Measurements from ENCODE around the gene LMNB1.

LMNB1 gene

DNA sequence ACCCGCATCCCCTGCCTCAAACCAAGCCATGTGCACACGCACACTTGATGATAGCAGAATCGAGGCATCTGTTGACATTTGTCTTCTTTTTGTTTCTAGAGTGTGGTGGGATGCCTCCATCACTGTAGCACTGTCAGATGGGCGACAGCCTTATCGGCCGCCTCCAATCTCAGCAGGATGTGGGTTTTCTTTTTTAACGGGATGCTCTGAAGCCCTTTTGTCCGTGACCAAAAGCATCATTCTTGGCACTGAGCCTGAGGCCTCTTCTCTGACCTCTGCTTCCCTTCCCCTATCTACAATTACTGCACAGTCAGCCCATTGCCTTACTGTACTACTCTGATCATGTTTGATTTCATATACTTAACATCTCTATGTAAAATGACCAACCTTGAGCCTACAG, 78.3 kb downstream of the LMNB1 start:
- DNase-seq (ENCODE audit: low read depth in 2 of 2): no peak

DNA sequence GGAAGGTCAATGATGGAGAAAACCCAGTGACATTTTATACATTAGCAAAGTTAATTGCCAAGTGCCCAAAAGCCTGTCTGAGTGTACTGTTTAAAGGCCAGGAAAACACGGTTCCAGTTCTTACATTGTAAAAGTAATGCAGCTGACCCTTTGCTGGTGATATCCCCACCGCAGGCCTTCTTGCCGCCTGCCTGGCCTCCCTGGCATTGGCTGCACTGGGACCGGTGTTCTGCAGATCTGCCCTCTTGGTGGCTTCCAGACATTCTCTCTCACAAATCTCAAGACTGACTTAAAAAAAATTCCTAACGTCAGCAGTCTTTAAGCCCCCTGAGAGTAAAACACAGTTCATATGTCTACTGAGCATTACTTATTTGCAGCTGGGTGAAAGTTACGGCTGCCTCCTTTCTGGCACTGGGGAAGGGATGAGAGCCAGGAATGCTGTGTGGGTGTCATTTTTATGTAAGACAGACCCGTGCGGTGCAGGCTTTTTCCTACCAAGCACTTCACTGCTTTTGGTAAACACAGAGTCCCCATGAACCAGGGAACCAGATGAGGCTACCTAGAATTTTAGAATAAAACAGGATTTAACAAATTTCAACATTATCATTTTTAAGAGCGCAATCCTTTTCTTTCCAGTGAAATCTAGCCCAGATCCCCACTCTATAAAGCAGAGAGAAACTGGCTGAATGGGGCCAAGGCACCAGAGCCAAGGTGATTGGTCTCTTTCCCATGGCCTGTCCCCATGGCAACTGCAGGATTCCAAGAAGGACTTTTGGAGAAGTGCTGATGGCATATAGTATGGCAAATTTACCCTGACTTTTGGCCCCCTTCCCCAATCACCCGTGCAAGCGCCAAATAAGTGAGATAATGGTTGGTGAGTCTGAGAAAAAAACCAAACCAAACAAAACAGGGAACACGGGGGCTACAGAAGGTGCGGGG, 80.8 kb downstream of the LMNB1 start:
- DNase-seq (ENCODE audit: low read depth in 2 of 2): no peak

DNA sequence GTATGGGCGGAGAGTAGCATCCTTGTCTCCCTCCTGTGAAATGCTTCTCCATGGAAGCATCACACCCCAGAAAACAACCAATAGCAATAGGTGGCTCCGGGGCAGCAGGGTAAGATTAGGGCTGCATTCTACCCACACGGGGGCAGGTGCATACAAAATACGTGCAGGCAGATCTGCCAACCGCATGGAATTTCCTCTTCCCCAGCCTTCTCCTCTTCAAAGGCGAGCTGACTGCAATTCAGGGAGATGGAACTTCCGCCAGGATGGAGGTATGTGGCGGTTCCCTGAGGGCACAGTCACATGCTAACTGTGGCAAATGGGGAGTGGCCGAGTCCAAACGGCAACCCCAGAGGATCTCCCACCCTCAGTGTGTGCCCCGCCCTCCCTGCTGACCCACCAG, 81.5 kb downstream of the LMNB1 start:
- no peak for DNase-seq (ENCODE audit: low read depth in 2 of 2)

DNA sequence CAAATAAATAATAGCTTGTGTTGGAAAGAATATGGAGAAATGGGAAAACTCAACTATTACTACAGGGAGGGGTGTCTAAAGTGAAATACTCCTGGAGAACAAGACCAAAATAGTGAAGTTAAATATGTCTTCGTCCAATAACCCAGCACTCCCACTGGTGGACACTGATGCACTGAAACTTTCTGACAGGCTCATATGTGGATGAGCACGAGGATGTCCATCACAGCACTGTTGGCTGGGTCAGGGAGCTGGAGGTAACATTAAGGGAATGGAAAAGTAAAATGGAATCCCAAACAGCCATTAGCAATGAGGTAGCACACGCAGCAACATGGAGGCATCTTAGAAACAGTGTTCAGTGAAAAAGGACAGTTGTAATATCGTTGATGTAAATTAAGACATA, 86.5 kb downstream of the LMNB1 start:
- DNase-seq (ENCODE audit: low read depth in 2 of 2): no peak

DNA sequence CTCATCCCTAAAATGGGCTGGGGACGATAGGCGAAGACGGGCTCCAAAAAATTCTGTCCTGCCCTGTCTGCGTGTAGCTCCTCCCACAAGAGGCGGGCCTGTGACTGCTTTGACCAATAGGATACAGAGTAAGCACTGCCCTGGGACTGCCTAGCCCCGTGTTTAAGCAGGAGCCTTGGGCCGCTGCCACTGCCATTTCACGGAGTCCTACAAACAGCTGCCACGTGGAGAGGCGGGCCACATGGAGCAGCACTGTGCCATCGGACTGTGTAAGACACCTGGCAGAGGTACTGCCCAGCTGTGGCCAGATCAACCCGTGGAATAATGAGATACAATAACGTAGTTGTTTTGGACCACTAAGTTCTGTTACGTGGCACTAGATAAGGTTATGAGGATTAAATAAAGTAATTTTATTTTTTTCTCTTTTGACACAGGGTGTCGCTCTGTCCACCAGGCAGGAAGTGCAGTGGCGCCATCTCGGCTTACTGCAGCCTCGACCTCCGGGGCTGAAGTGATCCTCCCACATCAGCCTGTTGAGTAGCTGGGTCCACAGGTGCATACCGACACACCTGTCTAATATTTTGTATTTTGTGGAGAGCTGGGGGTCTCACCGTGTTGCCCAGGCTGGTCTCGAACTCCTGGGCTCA, 87.2 kb downstream of the LMNB1 start:
- no peak for DNase-seq (ENCODE audit: low read depth in 2 of 2)

DNA sequence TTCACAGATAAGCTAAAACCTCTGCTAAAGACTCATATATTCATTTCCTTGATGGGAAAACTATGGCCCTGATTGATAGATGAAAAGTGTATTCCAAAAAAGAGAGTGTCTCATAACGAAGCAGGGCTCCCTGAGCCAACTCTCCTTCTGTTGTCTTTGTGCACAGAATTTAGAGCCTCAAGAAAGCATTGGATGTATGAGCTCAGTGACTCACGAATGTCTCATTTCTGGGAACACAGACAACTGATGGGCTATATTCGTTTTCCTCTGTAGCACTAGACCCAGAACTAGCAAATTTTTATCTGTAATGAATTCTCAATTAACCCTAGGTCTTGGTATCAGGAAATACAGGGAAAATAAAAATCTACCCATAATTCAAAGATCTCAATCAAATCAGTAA, 88.4 kb downstream of the LMNB1 start:
- no peak for DNase-seq (ENCODE audit: low read depth in 2 of 2)

DNA sequence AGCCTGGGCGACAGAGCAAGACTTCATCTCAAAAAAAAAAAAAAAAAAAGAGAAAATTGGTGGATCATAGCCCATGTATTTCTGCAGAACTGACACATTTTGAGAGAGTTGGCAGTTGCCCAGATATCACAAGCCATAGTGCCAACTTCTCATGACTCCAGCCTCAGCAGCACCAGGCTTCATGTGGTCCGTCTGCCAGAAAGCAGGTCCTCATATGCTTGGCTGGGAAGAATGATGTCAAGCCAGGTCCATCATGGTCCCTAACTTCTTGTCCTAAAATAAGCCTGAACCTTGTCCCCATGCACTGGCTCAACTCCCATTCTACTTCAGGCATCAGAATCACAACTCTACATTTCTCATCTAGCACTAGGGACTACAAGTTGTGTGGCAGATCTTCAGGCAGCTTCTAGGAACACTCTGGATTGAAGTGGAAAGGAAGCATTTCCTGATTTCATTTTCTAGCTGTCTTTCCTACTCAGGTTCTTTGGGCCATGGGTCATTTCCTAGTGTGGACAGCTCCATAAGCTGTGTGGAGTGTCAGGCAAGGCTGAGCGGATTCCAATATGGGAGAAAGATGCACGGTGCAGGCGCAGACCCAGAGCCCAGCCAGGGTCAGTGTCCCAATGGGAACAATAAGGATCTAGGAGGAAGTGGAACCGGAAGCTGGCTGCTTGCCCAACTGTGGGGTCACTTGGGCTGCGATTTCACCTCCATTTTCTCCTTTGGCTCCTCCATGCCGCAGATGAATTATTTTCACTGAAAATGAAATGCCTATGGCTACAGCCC, 90.1 kb downstream of the LMNB1 start:
- DNase-seq (ENCODE audit: low read depth in 2 of 2): no peak

DNA sequence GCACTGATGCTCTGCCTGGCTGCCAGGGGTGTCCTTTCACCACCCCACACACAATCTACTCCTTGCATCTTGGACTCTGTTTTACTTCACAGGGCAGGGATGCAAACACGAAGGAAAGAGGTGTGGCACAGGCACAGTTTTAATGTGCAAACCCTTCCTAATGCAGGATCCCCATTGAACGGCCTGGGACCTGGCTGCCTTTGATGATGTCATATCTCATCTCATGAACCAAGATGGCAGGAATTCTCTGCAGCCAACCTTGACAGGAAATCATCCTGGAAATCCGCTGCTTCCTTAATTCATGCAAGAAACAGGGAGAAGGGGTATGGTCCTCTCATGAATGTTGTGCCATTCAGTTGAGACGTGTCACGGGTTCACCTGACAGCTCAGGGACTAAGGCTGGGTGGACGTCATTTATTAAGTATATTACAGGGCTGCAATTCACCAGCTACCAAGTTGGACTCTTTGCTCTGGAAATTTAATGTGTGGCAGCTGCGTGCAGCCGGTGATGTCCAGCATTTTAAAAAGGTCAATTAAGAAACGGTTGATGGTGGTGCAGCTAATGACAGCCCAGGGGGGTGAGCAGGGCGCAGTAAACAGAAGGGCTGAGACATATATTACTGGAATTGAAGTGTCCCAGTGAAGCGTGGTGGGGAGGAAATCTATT, 91.5 kb downstream of the LMNB1 start:
- no peak for DNase-seq (ENCODE audit: low read depth in 2 of 2)

DNA sequence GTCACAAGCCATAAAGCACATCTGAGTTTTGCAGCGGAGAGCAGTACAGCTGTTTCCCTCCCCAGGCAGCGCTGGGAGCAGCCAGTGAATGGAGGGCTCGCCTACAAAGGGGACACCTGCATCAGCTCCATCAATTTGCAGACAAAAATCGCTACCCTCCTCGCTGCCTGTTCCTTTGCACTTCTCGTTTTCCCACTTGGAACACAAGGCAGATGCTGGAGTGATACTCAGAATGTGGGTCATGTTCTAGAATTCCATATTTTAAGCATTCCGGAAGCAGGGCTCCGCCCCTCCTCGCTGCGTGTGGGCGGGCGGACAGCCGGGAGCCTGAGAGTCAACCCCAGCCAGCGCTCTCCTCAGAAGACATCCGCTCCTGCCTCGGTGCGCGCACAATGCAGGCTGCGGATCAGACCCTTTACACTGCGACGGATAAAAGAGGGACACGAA, 92.1 kb downstream of the LMNB1 start:
- DNase-seq (ENCODE audit: low read depth in 2 of 2): no peak

DNA sequence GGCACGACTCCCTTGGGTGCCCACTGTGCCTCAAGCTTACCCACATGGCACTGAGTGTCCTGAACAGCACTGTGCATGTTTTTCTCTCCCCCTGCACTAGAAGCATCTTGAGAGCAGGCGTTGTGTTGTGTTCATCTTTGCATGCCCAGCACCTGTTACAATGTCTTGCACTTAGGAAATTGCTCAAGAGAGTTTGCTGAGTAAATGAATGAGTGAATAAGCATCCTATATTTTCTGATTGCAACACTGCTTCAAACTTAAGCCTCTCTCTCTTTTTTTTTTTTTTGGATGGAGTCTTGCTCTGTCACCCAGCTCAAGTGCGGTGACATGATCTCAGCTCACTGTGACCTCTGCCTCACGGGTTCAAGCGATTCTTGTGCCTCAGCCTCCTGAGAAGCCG, 94.5 kb downstream of the LMNB1 start:
- no peak for DNase-seq (ENCODE audit: low read depth in 2 of 2)

DNA sequence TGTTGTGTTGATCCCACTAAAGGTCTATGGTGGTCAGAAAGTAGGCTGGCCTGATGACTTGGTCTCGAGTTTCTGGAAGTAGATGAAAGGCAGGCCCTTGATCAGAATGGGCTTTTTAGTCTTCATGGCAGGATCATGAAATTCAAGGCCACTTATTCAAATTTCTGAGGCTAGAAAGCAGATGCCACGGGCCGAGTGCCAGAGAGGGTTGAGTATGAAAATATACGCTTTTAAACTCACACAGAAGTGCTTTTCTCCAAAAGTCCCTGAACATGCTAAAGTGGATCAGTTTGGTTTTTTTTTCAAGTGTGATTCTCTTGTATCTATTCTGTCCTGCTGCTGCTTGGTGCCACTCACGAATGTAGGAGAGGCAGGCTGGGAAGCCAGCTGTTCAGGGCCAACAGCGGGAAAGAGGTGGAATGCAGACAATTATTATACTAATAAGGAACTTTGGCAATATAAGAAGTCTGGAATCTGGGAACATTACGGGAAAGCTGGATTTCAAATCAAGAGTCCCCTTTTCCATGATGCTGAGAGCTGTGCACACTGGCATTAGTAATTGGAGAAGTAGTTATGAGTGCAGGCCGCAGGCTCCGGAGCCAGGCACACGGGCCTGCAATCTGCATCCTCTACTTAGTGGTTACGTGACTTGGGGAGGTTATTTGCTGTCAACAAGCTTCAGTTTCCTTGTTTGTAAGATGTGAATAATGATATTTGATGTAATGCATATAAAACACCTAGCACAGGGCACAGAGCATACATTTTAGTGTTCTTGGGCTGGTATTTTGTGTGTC, 95.8 kb downstream of the LMNB1 start:
- no peak for DNase-seq (ENCODE audit: low read depth in 2 of 2)

DNA sequence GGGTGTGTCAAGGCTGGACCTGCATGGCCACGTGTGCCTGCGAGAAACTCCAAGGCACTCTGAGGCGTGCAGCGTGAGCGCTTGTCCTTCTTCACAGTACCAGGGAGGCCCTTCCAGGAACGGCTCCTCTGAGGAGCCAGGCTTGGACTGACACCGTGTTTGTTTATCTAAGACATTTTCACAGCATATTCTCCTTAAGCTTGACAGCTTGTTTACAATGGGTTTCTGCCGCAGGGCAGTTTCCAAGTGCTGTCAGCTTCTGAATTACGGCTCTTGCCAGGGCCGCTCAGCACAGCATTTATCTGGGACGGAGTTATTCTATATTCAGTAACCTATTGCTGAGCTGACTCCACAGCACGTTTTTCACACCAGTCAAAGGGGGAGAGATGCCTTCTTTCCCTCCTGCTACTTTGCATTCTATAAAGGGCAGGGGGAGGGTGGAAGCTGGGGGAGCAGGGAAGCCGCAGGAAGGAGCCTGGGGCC, 98.4 kb downstream of the LMNB1 start:
- DNase-seq (ENCODE audit: low read depth in 2 of 2): no peak

DNA sequence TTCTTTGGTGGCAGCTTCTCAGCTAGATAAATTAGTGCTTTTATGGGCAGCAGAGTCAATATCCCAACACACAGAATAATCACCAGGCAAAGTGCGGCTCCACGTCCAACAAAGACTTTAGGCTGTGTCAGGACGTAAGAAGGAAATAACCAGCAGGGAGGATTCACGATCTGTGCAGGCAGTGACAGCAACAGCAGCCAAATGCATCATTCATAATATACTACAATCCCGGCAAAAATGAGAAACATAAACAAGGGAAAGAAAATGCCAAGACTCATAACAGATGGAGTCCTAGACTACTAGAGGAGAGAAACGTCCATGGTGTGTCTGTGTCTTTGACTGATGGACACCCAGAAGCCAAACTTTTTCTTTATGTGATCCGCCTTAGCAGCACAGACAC, 100.7 kb downstream of the LMNB1 start:
- DNase-seq (ENCODE audit: low read depth in 2 of 2): no peak

DNA sequence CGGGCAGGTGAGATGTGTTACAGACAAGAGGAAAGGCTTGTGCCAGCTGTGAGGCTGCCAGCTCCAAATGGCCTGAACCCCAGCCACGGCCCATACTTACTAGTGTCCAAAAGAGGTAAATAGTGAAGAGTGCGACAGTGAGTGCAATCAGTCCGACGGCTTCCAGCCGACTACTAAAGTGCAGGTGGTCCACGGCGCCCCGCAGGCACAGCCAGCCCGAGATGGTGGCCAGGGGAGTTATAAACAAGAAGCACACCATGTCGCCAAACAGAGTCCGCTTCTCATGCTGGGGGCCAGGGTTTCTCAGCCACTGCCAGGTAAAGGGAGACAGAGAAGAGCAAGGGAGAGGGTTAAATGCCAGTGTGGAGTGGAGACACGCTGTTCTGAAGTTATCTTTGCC, 101.1 kb downstream of the LMNB1 start:
- no peak for DNase-seq (ENCODE audit: low read depth in 2 of 2)

DNA sequence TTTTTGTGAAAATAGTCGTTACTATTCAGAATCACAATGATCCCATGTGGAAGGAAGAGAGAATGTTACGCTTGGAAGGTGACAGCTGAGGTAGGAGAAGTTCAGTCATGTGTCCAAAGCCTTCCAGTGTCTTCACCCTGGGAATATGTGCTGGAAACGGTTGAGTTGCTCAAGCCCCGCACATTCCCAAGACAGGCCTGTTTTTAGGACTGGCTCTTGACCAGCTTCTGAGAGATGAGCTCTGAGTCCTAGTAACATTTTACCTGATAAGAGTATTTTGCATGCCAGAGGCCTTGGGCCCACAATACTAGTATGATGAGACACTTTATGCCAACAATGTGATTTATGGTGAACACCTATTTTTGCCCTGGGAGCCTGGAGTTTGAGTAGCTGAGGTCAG, 101.7 kb downstream of the LMNB1 start:
- no peak for DNase-seq (ENCODE audit: low read depth in 2 of 2)

DNA sequence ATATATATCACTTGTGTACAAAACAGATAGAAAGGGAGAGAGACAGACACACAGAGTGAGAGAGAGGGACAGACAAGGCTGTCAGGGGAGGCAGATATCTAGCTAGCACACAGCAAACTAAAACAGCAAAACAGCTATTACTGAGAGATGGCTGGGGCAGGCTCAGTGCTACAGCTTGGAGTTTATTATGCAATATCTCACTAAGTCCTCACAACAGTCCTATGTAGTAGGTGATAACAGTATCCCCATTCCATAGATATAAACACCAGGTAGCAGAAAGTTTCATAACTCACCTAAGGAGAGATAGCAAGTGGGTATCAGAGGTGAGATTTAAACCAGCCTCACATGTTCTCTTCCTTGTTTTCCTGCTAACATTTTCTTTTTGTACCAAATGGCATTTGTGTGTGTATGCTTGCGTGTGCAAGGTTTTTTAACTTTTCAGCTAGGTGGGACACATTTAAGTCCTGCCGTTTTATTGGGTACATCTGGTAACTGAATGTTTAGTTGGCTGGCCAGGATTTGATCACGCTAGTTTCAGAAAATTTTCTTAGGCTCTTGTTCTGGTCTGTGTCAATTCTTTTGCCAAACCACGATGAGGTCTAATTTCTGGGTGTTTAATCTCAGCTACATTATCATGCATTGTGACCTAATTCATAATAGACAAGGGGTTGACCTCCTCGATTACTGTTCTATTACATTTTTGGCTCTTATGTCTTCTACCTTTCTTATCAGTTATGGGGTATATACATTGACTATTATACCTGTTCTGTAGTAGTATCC, 105.1 kb downstream of the LMNB1 start:
- no peak for DNase-seq (ENCODE audit: low read depth in 2 of 2)

DNA sequence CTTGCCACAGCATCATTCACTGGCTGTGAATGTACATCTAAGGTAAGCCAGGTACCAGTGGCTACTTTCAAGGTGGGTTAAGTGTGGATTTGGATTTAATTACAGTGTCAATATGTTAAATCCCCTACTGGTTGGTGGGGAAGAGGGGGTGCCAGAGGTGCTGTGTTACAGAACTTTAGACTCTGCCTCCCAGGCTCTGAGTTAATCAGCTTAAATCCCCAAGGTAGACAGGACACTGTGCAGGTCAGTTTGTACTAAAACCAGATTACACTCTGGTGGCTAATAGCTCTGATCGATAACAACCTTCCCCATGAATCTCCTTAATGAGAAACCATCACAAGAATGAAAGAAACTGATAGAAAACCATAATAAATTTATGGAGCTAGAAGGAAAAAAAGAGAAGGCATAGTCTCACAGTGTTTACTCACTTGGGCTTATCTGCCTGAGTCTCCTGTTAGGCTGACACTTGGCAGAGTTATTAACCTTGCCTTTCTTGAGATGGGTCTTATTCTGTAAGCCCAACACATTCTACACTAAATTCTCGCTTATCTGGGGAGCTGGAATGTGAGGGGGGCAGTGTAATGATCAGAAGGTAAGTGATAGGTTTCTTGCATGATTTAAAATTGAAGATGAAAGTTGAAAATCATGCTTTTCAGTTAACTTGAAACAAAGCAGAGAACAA, 106.8 kb downstream of the LMNB1 start:
- DNase-seq (ENCODE audit: low read depth in 2 of 2): no peak

DNA sequence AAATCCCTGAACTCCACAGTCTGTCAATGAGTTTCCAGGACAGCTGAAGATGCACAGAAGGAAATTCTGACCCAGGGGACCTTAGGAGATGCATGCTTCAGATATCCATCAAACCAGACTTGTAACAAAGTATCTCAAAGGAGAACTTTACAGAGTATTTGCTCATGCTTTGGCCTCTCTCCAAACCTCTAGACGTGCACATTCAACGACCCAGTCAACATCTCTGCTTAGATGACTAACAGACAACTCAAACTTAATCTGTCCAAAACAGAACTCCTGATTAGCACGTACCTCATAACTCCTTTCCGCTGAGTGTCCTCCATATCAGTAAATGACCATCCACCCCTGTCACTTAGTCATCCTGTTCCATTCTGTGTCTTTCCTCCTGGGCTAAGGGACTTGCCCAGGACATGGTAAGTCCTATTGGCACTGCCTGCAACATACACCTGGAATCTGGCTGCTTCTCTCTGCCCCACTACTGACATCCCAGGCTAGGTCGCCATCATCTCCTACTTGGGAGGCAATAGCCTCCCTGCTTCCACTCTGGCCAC, 107.4 kb downstream of the LMNB1 start:
- DNase-seq (ENCODE audit: low read depth in 2 of 2): no peak

Data from stimulated activated CD8-positive, alpha-beta memory T cell treated with anti-CD3 and anti-CD28 coated beads, Interleukin-2, amount 100 ng/mL, for 48 hours (primary cell).